ENCODE results near the gene NTNG1. TPM values are rescaled to one million over a fixed set of nuclear protein-coding genes. Genes with fewer than 3 reads are reported as not detected.

Gene NTNG1
- total and polyA plus RNA-seq, 2 of the 4 experiments (the other 2 are of a cell fraction) = 1.2 to 2.3 TPM

- POLR2A ChIA-PET (ENCODE audit: unreplicated experiment) = no interaction called here
- H3K56ac ChIP-seq (ENCODE audit: extremely low read depth, insufficient read depth, low read length) = no peak overlapping the region
These were observed 222.3 kb downstream of the NTNG1 start for GRCh38 chr1:107363154-107363553.

More at GRCh38 chr1:107363154-107363553, 222.3 kb downstream of the NTNG1 start:
- no CpG with 5 or more reads among the region's 1 CpG for WGBS, 2 experiments (ENCODE audit: extremely low coverage in 2 of 2, insufficient read length in 1 of 2)
- Histone ChIP-seq H3K27ac (ENCODE audit: insufficient read depth, low read length) (no peak overlapping the region), H3K4ac (ENCODE audit: low read depth, low read length) (no peak overlapping the region), H2AFZ (replicated peaks; ENCODE audit: low read length, poor library complexity) (no peak overlapping the region), H3K79me1 (ENCODE audit: low read depth in 1 of 2, low read length in 2 of 2) (no peaks in the 10 kb centered on the region), H3K18ac (ENCODE audit: low read depth, low read length) (no peak overlapping the region), H3K9ac (ENCODE audit: low read depth, low read length) (no peak overlapping the region), H3K4me3 (ENCODE audit: insufficient read depth, low read depth, low read length) (no peak overlapping the region), H4K8ac (ENCODE audit: low read depth in 2 of 2, low read length in 2 of 2) (no peak overlapping the region), H3K9me1 (ENCODE audit: insufficient read depth, low read length) (no peaks in the 10 kb centered on the region), H3K9me3 (ENCODE audit: control insufficient read depth, insufficient read depth, low read length) (no peaks in the 10 kb centered on the region), H3K4me2 (ENCODE audit: low read depth, low read length) (no peak overlapping the region), H4K91ac (ENCODE audit: insufficient read depth, low read depth, low read length) (no peak overlapping the region), H2AK5ac (ENCODE audit: low read depth, low read length) (no peak overlapping the region), H3K36me3 (ENCODE audit: control insufficient read depth, insufficient read depth, low read length) (no peaks in the 10 kb centered on the region), H2BK120ac (ENCODE audit: low read depth, low read length) (no peak overlapping the region), H3K23ac (ENCODE audit: low read depth, low read length) (no peak overlapping the region), H4K5ac (ENCODE audit: low read depth, low read length) (no peak overlapping the region), H2BK15ac (ENCODE audit: low read depth, low read length) (no peak overlapping the region), H3K14ac (replicated peaks; ENCODE audit: low read depth, low read length) (no peak overlapping the region), H2BK20ac (ENCODE audit: low read depth, low read length) (no peak overlapping the region), H2AK9ac (replicated peaks; ENCODE audit: low read depth, low read length, poor library complexity) (no peak overlapping the region), H3K27me3 (ENCODE audit: control insufficient read depth, insufficient read depth, low read length) (no peaks in the 10 kb centered on the region), H4K20me1 (ENCODE audit: insufficient read depth, low read length) (no peaks in the 10 kb centered on the region), H3K4me1 (ENCODE audit: control insufficient read depth, insufficient read depth, low read length) (no peaks in the 10 kb centered on the region), H2BK5ac (ENCODE audit: low read depth, low read length, poor library complexity, severe bottlenecking) (no peak overlapping the region)
- DNase-seq (no peak), ATAC-seq (ENCODE audit: low read depth) (no peak)
- no peak for TF ChIP-seq MXI1 (IDR thresholded peaks at IDR 0.05; ENCODE audit: borderline replicate concordance, low read depth, low read length)
- TF ChIP-seq, protein P1, sequence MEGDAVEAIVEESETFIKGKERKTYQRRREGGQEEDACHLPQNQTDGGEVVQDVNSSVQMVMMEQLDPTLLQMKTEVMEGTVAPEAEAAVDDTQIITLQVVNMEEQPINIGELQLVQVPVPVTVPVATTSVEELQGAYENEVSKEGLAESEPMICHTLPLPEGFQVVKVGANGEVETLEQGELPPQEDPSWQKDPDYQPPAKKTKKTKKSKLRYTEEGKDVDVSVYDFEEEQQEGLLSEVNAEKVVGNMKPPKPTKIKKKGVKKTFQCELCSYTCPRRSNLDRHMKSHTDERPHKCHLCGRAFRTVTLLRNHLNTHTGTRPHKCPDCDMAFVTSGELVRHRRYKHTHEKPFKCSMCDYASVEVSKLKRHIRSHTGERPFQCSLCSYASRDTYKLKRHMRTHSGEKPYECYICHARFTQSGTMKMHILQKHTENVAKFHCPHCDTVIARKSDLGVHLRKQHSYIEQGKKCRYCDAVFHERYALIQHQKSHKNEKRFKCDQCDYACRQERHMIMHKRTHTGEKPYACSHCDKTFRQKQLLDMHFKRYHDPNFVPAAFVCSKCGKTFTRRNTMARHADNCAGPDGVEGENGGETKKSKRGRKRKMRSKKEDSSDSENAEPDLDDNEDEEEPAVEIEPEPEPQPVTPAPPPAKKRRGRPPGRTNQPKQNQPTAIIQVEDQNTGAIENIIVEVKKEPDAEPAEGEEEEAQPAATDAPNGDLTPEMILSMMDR (conservative IDR thresholded peaks at IDR 0.05; ENCODE audit: low read depth, low read length) = no peak
- no peak for TF ChIP-seq USF2 (IDR thresholded peaks at IDR 0.05; ENCODE audit: low read depth, low read length)
- TF ChIP-seq NFE2L2 (IDR thresholded peaks at IDR 0.05; ENCODE audit: low read depth, low read length) = no peak
- TF ChIP-seq MAFK (IDR thresholded peaks at IDR 0.05; ENCODE audit: low read depth, low read length) = no peak
- no peak for TF ChIP-seq BHLHE40 (IDR thresholded peaks at IDR 0.05; ENCODE audit: low read depth, low read length)
- no peak for TF ChIP-seq FOS (IDR thresholded peaks at IDR 0.05; ENCODE audit: low read depth, low read length)
- no peak for TF ChIP-seq CEBPB (IDR thresholded peaks at IDR 0.05; ENCODE audit: low read depth, low read length)
- no peak for TF ChIP-seq POLR2A (IDR thresholded peaks at IDR 0.05; ENCODE audit: low read depth, low read length)
- TF ChIP-seq RCOR1 (IDR thresholded peaks at IDR 0.05; ENCODE audit: insufficient replicate concordance, low read length) = no peak
- TF ChIP-seq RAD21 (IDR thresholded peaks at IDR 0.05; ENCODE audit: low read length) = no peak
- no peak for TF ChIP-seq RFX5 (IDR thresholded peaks at IDR 0.05; ENCODE audit: low read depth, low read length)
- no peak for TF ChIP-seq CHD1 (IDR thresholded peaks at IDR 0.05; ENCODE audit: low read depth, low read length)
- TF ChIP-seq MAZ (IDR thresholded peaks at IDR 0.05; ENCODE audit: borderline replicate concordance, low read depth, low read length) = no peak
- no peak for TF ChIP-seq ELK1 (IDR thresholded peaks at IDR 0.05; ENCODE audit: borderline replicate concordance, low read depth, low read length)
- TF ChIP-seq SMC3 (IDR thresholded peaks at IDR 0.05; ENCODE audit: low read depth, low read length) = no peak
- dilution Hi-C loops (cut with HindIII; ENCODE audit: low sequenced_read_pairs, unreplicated experiment) = no loop called here
- no TSS peak for BruUV-seq (replicated peaks)
- in situ Hi-C loops (cut with MboI; ENCODE audit: low sequenced_read_pairs) = no loop called here
- intact Hi-C loops (cut with micrococcal nuclease) = no loop called here
- CTCF ChIA-PET = no interaction called here

Data from IMR-90 (cell line).